CD8-positive, alpha-beta memory T cell (primary cell): Measurements from ENCODE around the gene IFITM2. TPM values are rescaled to one million over a fixed set of nuclear protein-coding genes. Genes with fewer than 3 reads are reported as not detected.

Experiments used
- CTCF ChIA-PET: fragments of 350-600 bp; sonication (Branson Sonifier 250); formaldehyde crosslinking; loops from one replicate; lab custom pipeline; 2021; ENCODE audit warnings: antibody characterized with exemption; lab: Charles Lee
- POLR2A ChIA-PET: fragments of 350-600 bp; sonication (Branson Sonifier 250); formaldehyde crosslinking; loops from one replicate; lab custom pipeline; 2021; ENCODE audit warnings: antibody characterized with exemption; lab: Charles Lee
- DNase-seq, 5 donors: peaks; one replicate each; pipeline versions ENCODE4 v3.0.0 to v3.0.0-alpha.2; 2020 to 2022; ENCODE audit warnings: mixed read lengths in 1 of 5
- H3K27ac ChIP-seq: one replicate; pipeline ENCODE4 v1.7.0; 2013; ENCODE audit warnings: low read depth, mild to moderate bottlenecking, low read length, moderate library complexity
- H3K27me3 ChIP-seq: 2 replicates; pipeline ENCODE4 v1.7.0; 2013; ENCODE audit warnings: low read length, mild to moderate bottlenecking; ENCODE audit not compliant: insufficient read depth, poor library complexity, severe bottlenecking
- H3K36me3 ChIP-seq: 2 replicates; pipeline ENCODE4 v1.7.0; 2013; ENCODE audit warnings: mild to moderate bottlenecking, low read length, moderate library complexity; ENCODE audit not compliant: insufficient read depth
- H3K4me1 ChIP-seq: 2 replicates; pipeline ENCODE4 v1.7.0; 2013; ENCODE audit warnings: mild to moderate bottlenecking, low read length, moderate library complexity; ENCODE audit not compliant: insufficient read depth
- H3K4me3 ChIP-seq: 2 replicates; pipeline ENCODE4 v1.7.0; 2013; ENCODE audit warnings: mild to moderate bottlenecking, low read length
- H3K9me3 ChIP-seq: 2 replicates; pipeline ENCODE4 v1.7.0; 2013; ENCODE audit warnings: mild to moderate bottlenecking, low read length
- H3K27ac Mint-ChIP-seq, 8 donors: one replicate each; pipeline ENCODE4 v1.8.0; 2020 to 2021; ENCODE audit warnings: mixed read lengths in 8 of 8, mild to moderate bottlenecking in 6 of 8, inconsistent platforms in 3 of 8, moderate library complexity in 3 of 8
- H3K27me3 Mint-ChIP-seq, 2 donors: one replicate each; pipeline ENCODE4 v1.8.0; 2020 to 2021; ENCODE audit warnings: mixed read lengths in 2 of 2, mild to moderate bottlenecking in 1 of 2, moderate library complexity in 1 of 2
- H3K36me3 Mint-ChIP-seq, 3 donors: one replicate each; pipeline ENCODE4 v1.8.0; 2020 to 2021; ENCODE audit warnings: mixed read lengths in 3 of 3, inconsistent platforms in 1 of 3, mild to moderate bottlenecking in 1 of 3
- H3K4me1 Mint-ChIP-seq, 3 donors: one replicate each; pipeline ENCODE4 v1.8.0; 2020 to 2021; ENCODE audit warnings: mixed read lengths in 3 of 3, inconsistent platforms in 1 of 3, mild to moderate bottlenecking in 1 of 3
- H3K4me3 Mint-ChIP-seq, 7 donors: one replicate each; pipeline ENCODE4 v1.8.0; 2020 to 2021; ENCODE audit warnings: mixed read lengths in 7 of 7, mild to moderate bottlenecking in 6 of 7, moderate library complexity in 4 of 7, inconsistent platforms in 2 of 7
- H3K9me3 Mint-ChIP-seq, 5 donors: one replicate each; pipeline ENCODE4 v1.8.0; 2020 to 2022; ENCODE audit warnings: mixed read lengths in 5 of 5, mild to moderate bottlenecking in 3 of 5, moderate library complexity in 2 of 5, inconsistent platforms in 1 of 5
- polyA plus RNA-seq: library from polyadenylated mRNA; unstranded; fragments of 300-500 nt; fragmentation: Illumina TruSeq; gene quantifications from one replicate; pipeline ENCODE4 v1.2.3, GENCODE V29; 2021
- total RNA-seq, 2 experiments: library from RNA; stranded (reverse); gene quantifications; one replicate each; pipeline ENCODE4 v1.2.3, GENCODE V29; 2021

Gene IFITM2
- total and polyA plus RNA-seq, 3 experiments from 2014 or later = 132 to 3,074 (median 142) TPM

DNA sequence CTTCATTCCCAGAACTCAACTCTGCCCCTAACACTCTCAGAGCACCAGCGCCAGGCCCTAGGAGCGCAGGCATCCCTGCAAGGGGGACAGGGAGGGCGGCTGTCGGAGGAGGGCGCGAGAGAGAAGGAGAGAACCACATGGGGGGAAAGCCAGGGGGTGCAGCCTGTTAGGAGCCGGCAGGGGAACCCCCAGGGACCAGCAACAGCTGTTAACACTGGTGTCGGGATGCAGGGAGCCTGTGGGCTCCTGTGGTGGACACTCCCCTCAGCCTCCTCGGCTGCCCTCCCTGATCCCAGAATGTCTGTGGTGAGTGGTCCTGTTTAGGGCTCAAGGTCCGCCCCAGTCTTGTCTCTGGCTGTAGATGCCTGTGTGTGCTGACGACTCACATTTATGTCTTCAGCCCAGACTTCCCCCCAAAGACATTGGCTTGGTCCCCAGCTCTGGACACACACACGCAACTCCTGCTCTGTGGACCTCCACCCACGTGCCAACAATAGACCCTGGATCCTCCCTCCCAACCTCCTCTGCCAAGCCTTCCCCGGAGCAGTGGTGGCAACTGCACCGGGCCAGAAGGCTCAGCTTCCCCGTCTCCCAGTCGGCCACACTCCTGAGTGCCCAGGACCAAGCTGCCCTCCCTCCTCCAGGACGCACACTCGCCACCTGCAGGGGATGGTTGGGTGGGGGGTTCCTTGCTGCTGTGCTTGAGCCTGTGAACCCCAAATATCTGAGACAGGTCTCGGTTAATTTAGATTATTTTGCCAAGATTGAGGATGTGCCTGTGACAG, 7.5 kb upstream of the IFITM2 start:
- CTCF ChIA-PET = interaction anchor here (1.8 to 2.2 kb wide), 4 partner anchors 17 to 96 kb away, joined by 5 to 11 read pairs (median 6); no protein-coding TSS in a partner anchor
- peaks cover 0 to 5% (median 0%) of the 10 kb centered on the region in 3 donors for H3K36me3 Mint-ChIP-seq
- no peaks in the 10 kb centered on the region for H3K9me3 Mint-ChIP-seq
- H3K27me3 ChIP-seq = no peaks in the 10 kb centered on the region
- no peak overlapping the region for H3K4me3 ChIP-seq
- peak overlapping the region in 3 of 8 donors; percentile 0 to 32 (median 3) for H3K27ac Mint-ChIP-seq
- peaks cover 22% of the 10 kb centered on the region for H3K4me1 ChIP-seq
- no peak overlapping the region for H3K27ac ChIP-seq
- peaks cover 0 to 5% of the 10 kb centered on the region in 2 donors for H3K27me3 Mint-ChIP-seq
- peak in 1 of 5 donors; percentile 55 for DNase-seq
- no peaks in the 10 kb centered on the region for H3K36me3 ChIP-seq
- no peaks in the 10 kb centered on the region for H3K9me3 ChIP-seq
- POLR2A ChIA-PET = interaction anchor here (1.8 kb wide), 1 partner anchor 33 kb away, joined by 6 read pairs; no protein-coding TSS in a partner anchor
- peaks cover 25 to 43% (median 26%) of the 10 kb centered on the region in 3 donors for H3K4me1 Mint-ChIP-seq
- no peak overlapping the region for H3K4me3 Mint-ChIP-seq

DNA sequence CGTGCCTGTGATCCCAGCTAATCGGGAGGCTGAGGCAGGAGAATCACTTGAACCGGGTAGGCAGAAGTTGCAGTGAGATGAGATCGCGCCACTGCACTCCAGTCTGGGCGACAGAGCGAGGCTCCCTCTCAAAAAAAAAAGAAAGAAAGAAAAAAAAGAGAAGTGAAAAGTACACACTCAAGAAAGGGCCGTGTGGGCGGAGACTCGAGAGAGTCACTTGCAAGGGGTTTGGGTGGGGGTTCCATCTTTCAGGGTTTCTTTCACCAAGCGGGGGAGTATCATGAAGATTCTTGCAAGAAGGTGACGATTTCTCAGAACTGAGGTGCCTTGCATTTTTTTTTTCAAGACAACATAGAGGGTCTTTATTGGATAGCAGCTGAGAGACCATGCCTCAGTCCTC, 4.3 kb upstream of the IFITM2 start:
- Mint-ChIP-seq H3K4me3 (peak overlapping the region in 1 of 7 donors; percentile 51), H3K4me1 (peaks cover 31 to 49% (median 38%) of the 10 kb centered on the region in 3 donors), H3K27ac (peak overlapping the region in 3 of 8 donors; percentile 60 to 92 (median 67)), H3K36me3 (peaks cover 0 to 3% (median 0%) of the 10 kb centered on the region in 3 donors), H3K27me3 (peaks cover 0 to 5% of the 10 kb centered on the region in 2 donors), H3K9me3 (no peaks in the 10 kb centered on the region)
- peaks cover 35% of the 10 kb centered on the region for H3K4me1 ChIP-seq
- ChIA-PET POLR2A (no interaction called here), CTCF (interaction anchor here (1.0 kb wide), 1 partner anchor 60 kb away, joined by 3 read pairs; no protein-coding TSS in a partner anchor)
- H3K27me3 ChIP-seq = no peaks in the 10 kb centered on the region
- no peak overlapping the region for H3K27ac ChIP-seq
- no peaks in the 10 kb centered on the region for H3K36me3 ChIP-seq
- H3K4me3 ChIP-seq = no peak overlapping the region
- no peak for DNase-seq
- H3K9me3 ChIP-seq = no peaks in the 10 kb centered on the region

DNA sequence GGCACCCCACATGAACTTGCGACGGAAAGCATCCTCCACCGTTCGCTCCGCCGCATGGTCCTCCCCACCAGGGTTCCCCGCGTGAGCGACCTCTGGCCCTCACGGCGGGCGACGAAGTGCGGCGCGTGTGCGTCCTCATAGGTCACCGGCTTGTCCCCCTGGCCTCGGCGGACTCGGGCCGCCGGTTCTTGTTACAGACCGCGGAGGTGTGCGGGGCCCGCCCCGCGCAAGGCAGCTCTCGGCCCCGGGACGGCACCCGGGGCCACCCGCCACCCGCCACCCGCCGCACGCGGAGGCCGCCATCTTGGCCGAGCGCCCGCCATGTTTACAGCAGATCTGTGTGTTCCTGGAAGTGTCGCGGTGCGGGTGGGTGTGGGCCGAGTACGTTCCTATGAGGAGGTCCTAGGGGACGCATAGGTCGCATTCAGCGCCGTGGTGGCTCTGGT, 3.5 kb upstream of the IFITM2 start:
- Mint-ChIP-seq H3K9me3 (no peaks in the 10 kb centered on the region), H3K4me3 (peak overlapping the region in 1 of 7 donors; percentile 51), H3K36me3 (peaks cover 0 to 4% (median 0%) of the 10 kb centered on the region in 3 donors), H3K27me3 (peaks cover 0 to 5% of the 10 kb centered on the region in 2 donors), H3K4me1 (peaks cover 36 to 51% (median 40%) of the 10 kb centered on the region in 3 donors), H3K27ac (no peak overlapping the region)
- no peak overlapping the region for H3K27ac ChIP-seq
- no peak for DNase-seq
- no peaks in the 10 kb centered on the region for H3K9me3 ChIP-seq
- CTCF ChIA-PET = interaction anchor here (0.6 to 4.2 kb wide), 13 partner anchors 9 to 147 kb away, joined by 3 to 34 read pairs (median 4); partner anchors contain the start of gene PGGHG
- POLR2A ChIA-PET = interaction anchor here (0.6 to 0.9 kb wide), 2 partner anchors 25 to 51 kb away, joined by 3 read pairs; no protein-coding TSS in a partner anchor
- H3K36me3 ChIP-seq = no peaks in the 10 kb centered on the region
- H3K4me1 ChIP-seq = peaks cover 31% of the 10 kb centered on the region
- no peak overlapping the region for H3K4me3 ChIP-seq
- H3K27me3 ChIP-seq = no peaks in the 10 kb centered on the region

DNA sequence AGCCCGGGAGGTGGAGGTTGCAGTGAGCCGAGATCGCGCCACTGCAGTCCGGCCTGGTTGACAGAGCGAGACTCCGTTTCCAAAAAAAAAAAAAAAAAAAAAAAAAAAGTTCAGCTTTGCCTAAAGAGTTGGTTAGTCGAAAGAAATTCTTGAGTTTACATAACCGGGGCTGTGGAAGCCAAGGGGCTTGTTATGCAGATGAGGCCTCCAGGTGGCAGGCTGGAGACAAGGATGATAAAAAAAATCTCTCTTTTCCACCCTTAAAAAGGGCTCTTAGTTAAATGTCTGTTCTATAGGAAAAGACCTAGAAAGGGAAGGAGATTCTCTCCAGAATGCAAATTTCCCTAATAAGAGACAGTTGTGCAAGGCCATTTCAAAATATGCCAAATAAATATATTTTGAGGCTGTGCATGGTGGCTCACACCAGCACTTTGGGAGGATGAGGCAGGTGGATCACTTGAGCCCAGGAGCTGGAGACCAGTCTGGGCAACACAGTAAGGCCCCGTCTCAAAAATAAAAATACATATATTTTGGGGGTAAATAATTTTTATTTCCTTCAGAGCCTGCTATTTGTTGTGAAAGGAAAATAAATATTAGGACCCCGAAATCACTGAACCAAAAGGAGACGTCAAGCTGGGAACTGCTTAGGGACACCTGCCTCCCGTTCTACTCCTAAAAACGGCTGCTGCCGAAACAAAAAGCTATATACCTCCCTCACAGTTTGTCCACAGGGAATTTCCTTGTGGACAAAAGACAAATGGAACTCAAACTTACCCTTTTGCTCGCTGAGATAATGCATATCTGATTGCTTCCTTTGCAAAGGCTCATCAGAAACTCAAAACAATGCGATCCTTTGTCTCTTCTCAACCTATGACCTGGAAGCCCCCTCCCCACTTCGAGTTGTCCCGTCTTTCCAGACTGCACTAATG, 2.4 kb upstream of the IFITM2 start:
- no peak overlapping the region for H3K4me3 ChIP-seq
- Mint-ChIP-seq H3K4me1 (peaks cover 41 to 58% (median 49%) of the 10 kb centered on the region in 3 donors), H3K36me3 (peaks cover 0 to 9% (median 0%) of the 10 kb centered on the region in 3 donors), H3K4me3 (peak overlapping the region in 4 of 7 donors; percentile 1 to 78 (median 53)), H3K27me3 (peaks cover 0 to 5% of the 10 kb centered on the region in 2 donors), H3K9me3 (no peaks in the 10 kb centered on the region), H3K27ac (peak overlapping the region in 7 of 8 donors; percentile 18 to 92 (median 66))
- peak in 3 of 5 donors; percentile 60 to 80 (median 64) for DNase-seq
- ChIA-PET CTCF (interaction anchor here (0.6 to 4.2 kb wide), 26 partner anchors 10 to 214 kb away, joined by 3 to 34 read pairs (median 4); partner anchors contain the start of genes PGGHG and PTDSS2), POLR2A (interaction anchor here (0.6 to 1.1 kb wide), 7 partner anchors 10 to 98 kb away, joined by 3 to 5 read pairs (median 3); partner anchors contain the start of genes BET1L and RIC8A)
- H3K27ac ChIP-seq = no peak overlapping the region
- H3K4me1 ChIP-seq = peaks cover 40% of the 10 kb centered on the region
- H3K27me3 ChIP-seq = no peaks in the 10 kb centered on the region
- H3K9me3 ChIP-seq = no peaks in the 10 kb centered on the region
- no peaks in the 10 kb centered on the region for H3K36me3 ChIP-seq

DNA sequence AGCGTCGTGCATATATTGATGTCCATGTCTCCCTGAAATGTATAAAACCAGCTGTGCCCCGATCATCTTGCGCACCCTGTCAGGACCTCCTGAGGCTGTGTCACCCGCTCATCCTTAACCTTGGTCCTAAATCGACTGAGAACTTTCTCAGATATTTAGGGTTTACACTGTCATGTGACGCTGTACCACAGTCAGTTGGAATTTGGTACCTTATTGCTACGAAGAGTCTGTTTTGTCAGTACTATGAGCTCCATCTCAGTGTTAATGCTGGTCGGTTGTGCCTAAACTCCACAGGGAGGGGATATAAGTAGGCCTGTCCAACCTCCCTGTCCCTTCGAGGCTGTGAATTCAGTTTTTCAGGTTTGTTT, 1.8 kb upstream of the IFITM2 start:
- Mint-ChIP-seq H3K27ac (peak overlapping the region; percentile 18 to 94 (median 72)), H3K4me1 (peaks cover 41 to 57% (median 49%) of the 10 kb centered on the region in 3 donors), H3K4me3 (peak overlapping the region in 5 of 7 donors; percentile 1 to 78 (median 31)), H3K27me3 (no peaks in the 10 kb centered on the region), H3K36me3 (peaks cover 0 to 9% (median 0%) of the 10 kb centered on the region in 3 donors), H3K9me3 (no peaks in the 10 kb centered on the region)
- Histone ChIP-seq H3K36me3 (no peaks in the 10 kb centered on the region), H3K9me3 (no peaks in the 10 kb centered on the region), H3K4me1 (peaks cover 40% of the 10 kb centered on the region), H3K4me3 (no peak overlapping the region), H3K27ac (no peak overlapping the region), H3K27me3 (no peaks in the 10 kb centered on the region)
- CTCF ChIA-PET = interaction anchor here (0.7 to 4.2 kb wide), 22 partner anchors 10 to 213 kb away, joined by 3 to 34 read pairs (median 4); partner anchors contain the start of genes PGGHG and PTDSS2
- no peak for DNase-seq
- POLR2A ChIA-PET = interaction anchor here (0.8 to 1.1 kb wide), 3 partner anchors 10 to 50 kb away, joined by 3 to 5 read pairs (median 4); no protein-coding TSS in a partner anchor

DNA sequence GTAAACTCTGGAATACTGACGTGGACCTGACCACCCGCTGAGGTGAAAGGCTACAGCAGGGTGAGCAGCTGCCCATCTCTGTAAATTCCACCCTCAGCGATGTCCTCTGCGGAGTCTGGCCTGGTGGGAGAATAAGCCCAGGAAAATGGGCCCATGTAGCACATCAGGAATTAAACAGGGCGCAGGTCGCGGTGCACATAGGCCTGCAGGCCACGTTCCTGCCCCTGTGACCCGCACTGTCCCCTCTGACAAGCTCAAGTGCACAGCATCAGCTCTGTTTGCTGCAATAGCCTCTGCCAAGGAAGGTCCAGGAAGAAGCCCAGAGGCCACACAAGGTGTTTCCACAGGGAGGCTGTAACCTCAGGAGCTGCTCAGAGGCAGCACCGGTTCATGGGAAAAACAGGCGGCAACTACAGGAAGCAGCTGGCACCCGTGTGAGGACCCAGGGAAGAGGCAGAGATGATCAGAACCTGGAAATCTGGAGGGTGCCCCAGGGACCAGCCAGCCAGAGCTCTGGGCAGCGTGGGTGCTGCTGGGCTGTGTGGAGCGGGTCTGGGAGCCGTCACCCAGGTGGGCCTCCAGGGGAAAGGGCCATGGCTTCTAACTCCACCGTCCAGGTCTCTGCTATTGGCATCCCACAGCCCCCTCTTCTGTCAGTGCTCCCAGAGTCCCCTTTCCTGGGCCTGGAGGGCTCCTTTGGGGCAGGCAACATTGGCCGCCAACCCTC, 808 bp upstream of the IFITM2 start:
- Histone ChIP-seq H3K4me3 (no peak overlapping the region), H3K9me3 (no peaks in the 10 kb centered on the region), H3K27ac (peak overlapping the region; percentile 72), H3K27me3 (no peaks in the 10 kb centered on the region), H3K36me3 (no peaks in the 10 kb centered on the region), H3K4me1 (peaks cover 42% of the 10 kb centered on the region)
- Mint-ChIP-seq H3K27me3 (no peaks in the 10 kb centered on the region), H3K27ac (peak overlapping the region; percentile 56 to 99 (median 89)), H3K4me1 (peaks cover 42 to 59% (median 51%) of the 10 kb centered on the region in 3 donors), H3K36me3 (peaks cover 0 to 9% (median 0%) of the 10 kb centered on the region in 3 donors), H3K9me3 (no peaks in the 10 kb centered on the region), H3K4me3 (peak overlapping the region; percentile 39 to 91 (median 71))
- CTCF ChIA-PET = interaction anchor here (0.8 to 4.2 kb wide), 13 partner anchors 10 to 144 kb away, joined by 3 to 34 read pairs (median 17); partner anchors contain the start of genes PGGHG and PTDSS2
- POLR2A ChIA-PET = interaction anchor here (0.7 to 1.2 kb wide), 3 partner anchors 10 to 57 kb away, joined by 4 to 7 read pairs (median 6); no protein-coding TSS in a partner anchor
- no peak for DNase-seq
